A549 (cell line): ENCODE data around the gene EFEMP1. TPM values are rescaled to one million over a fixed set of nuclear protein-coding genes. Genes with fewer than 3 reads are reported as not detected.
A peak's percentile ranks its signal among the peaks of the same experiment; 100 is the strongest.

Source experiments
- ATAC-seq, 2 experiments: fragments of 200-7000 bp in 1 of 2; fragments of >200 bp in 1 of 2; cut with Nextera tagmentation in 1 of 2; cut with Tn5 transposase in 1 of 2; 3 replicates each; pipeline versions ENCODE4 v1.8.0 to v1.9.1; 2018 to 2020; ENCODE audit warnings: mild to moderate bottlenecking in 1 of 2, moderate library complexity in 1 of 2
- CTCF ChIA-PET: fragments of 300-600 bp; sonication (Branson Sonifier 250); formaldehyde crosslinking; extraction: SDS; loops from one replicate; lab custom pipeline; 2021; ENCODE audit warnings: antibody characterized with exemption, inconsistent platforms; lab: Yijun Ruan, JAX
- POLR2A ChIA-PET: fragments of 350-600 bp; formaldehyde crosslinking; extraction: SDS; loops from one replicate; lab custom pipeline; 2021; ENCODE audit warnings: antibody characterized with exemption, inconsistent platforms; lab: Yijun Ruan, JAX
- DNase-seq, 2 experiments: peaks; one replicate each; pipeline versions ENCODE4 v3.0.0 to v3.0.0-alpha.2; 2011 to 2016; ENCODE audit warnings: low read depth in 1 of 2, low spot score in 1 of 2
- FAIRE-seq: peaks from 2 replicates; lab custom pipeline; 2011; peaks lifted over from hg19 to GRCh38; lab: Jason Lieb, UNC
- H3K27ac ChIP-seq, 2 experiments: fragments of >200 bp; sonication (Bioruptor Twin); formaldehyde crosslinking; 3 replicates each; pipeline ENCODE4 v1.5.1; 2016 to 2017
- H3K4me1 ChIP-seq: fragments of >200 bp; sonication (Bioruptor Twin); formaldehyde crosslinking; 3 replicates; pipeline ENCODE4 v1.6.1; 2016
- H3K4me2 ChIP-seq: fragments of >200 bp; sonication (Bioruptor Twin); formaldehyde crosslinking; 3 replicates; pipeline ENCODE4 v1.6.1; 2016
- H3K4me3 ChIP-seq: fragments of >200 bp; sonication (Bioruptor Twin); formaldehyde crosslinking; 3 replicates; pipeline ENCODE4 v1.5.1; 2016
- H3K9me3 ChIP-seq: fragments of >200 bp; sonication (Bioruptor Twin); formaldehyde crosslinking; 3 replicates; pipeline ENCODE4 v1.6.1; 2016
- BHLHE40 ChIP-seq: IDR thresholded peaks from 2 replicates; pipeline ENCODE4 v1.6.1; 2012; ENCODE audit warnings: low read depth, low read length, inconsistent platforms
- CBX2 ChIP-seq: fragments of 200-600 bp; sonication (generic); IDR thresholded peaks from 2 replicates; pipeline ENCODE4 v1.6.1; 2016; ENCODE audit warnings: low read depth, mild to moderate bottlenecking, borderline replicate concordance
- CBX8 ChIP-seq: fragments of 200-600 bp; sonication (generic); IDR thresholded peaks from 2 replicates; pipeline ENCODE4 v1.6.1; 2016
- CEBPB ChIP-seq, 2 experiments: fragments of >200 bp in 1 of 2; sonication (Bioruptor Twin) in 1 of 2; formaldehyde crosslinking in 1 of 2; IDR thresholded peaks; 2 replicates each; pipeline ENCODE4 v1.6.1; 2012 to 2016
- CHD2 ChIP-seq: fragments of 150-350 bp; IDR thresholded peaks from 2 replicates; pipeline ENCODE4 v1.6.1; 2014; ENCODE audit warnings: low read length; ENCODE audit not compliant: partially characterized antibody
- CTCF ChIP-seq: fragments of >200 bp; sonication (Bioruptor Twin); formaldehyde crosslinking; IDR thresholded peaks from 3 replicates; pipeline ENCODE4 v1.5.1; 2016
- E2F6 ChIP-seq: IDR thresholded peaks from 2 replicates; pipeline ENCODE4 v1.6.1; 2012; ENCODE audit warnings: low read depth, borderline replicate concordance
- EP300 ChIP-seq, 2 experiments: fragments of >200 bp; sonication (Bioruptor Twin); formaldehyde crosslinking; IDR thresholded peaks; 2 replicates in 1 of 2; 3 replicates in 1 of 2; pipeline ENCODE4 v1.6.1; 2016 to 2017
- FOSL2 ChIP-seq, 2 experiments: fragments of 450-650 bp in 1 of 2; fragments of >200 bp in 1 of 2; sonication (Bioruptor Twin) in 1 of 2; formaldehyde crosslinking; IDR thresholded peaks; 2 replicates each; pipeline versions ENCODE4 v1.5.0 to v1.6.1; 2016 to 2020; ENCODE audit warnings: mild to moderate bottlenecking in 1 of 2, moderate library complexity in 1 of 2
- FOXS1 ChIP-seq: fragments of 250-450 bp; sonication (Bioruptor Pico); IDR thresholded peaks from 2 replicates; pipeline ENCODE4 v1.5.0; 2020; ENCODE audit warnings: mild to moderate bottlenecking, moderate library complexity
- GATA3 ChIP-seq: IDR thresholded peaks from 2 replicates; pipeline ENCODE4 v1.6.1; 2012; ENCODE audit warnings: borderline replicate concordance
- HEYL ChIP-seq: fragments of 250-450 bp; sonication (Bioruptor Pico); IDR thresholded peaks from 2 replicates; pipeline ENCODE4 v1.8.0; 2021; ENCODE audit warnings: mild to moderate bottlenecking, moderate library complexity
- HOXB13 ChIP-seq: fragments of 250-450 bp; sonication (Bioruptor Pico); IDR thresholded peaks from 2 replicates; pipeline ENCODE4 v1.5.0; 2020; ENCODE audit warnings: low read depth, mild to moderate bottlenecking, moderate library complexity
- HOXB5 ChIP-seq: fragments of 250-450 bp; sonication (Bioruptor Pico); IDR thresholded peaks from 2 replicates; pipeline ENCODE4 v1.5.0; 2020; ENCODE audit warnings: mild to moderate bottlenecking, moderate library complexity
- JUN ChIP-seq, 2 experiments: fragments of >200 bp; sonication (Bioruptor Twin); formaldehyde crosslinking; IDR thresholded peaks; 2 replicates in 1 of 2; 3 replicates in 1 of 2; pipeline ENCODE4 v1.6.1; 2016 to 2017
- JUNB ChIP-seq: fragments of >200 bp; sonication (Bioruptor Twin); formaldehyde crosslinking; IDR thresholded peaks from 2 replicates; pipeline ENCODE4 v1.6.1; 2016
- KDM1A ChIP-seq: fragments of 200-600 bp; sonication (generic); IDR thresholded peaks from 2 replicates; pipeline ENCODE4 v1.6.1; 2016; ENCODE audit warnings: low read depth, mild to moderate bottlenecking
- KDM5A ChIP-seq: fragments of 200-600 bp; sonication (generic); IDR thresholded peaks from 2 replicates; pipeline ENCODE4 v1.6.1; 2016; ENCODE audit warnings: antibody characterized with exemption, mild to moderate bottlenecking
- MAFK ChIP-seq: fragments of 450-650 bp; IDR thresholded peaks from 2 replicates; pipeline ENCODE4 v1.6.1; 2014; ENCODE audit not compliant: partially characterized antibody
- MYC ChIP-seq: IDR thresholded peaks from 2 replicates; pipeline ENCODE4 v1.6.1; 2012; ENCODE audit warnings: mild to moderate bottlenecking, inconsistent platforms, low read length, improper control_type of control experiment, borderline replicate concordance
- NPAS2 ChIP-seq: fragments of 250-450 bp; sonication (Bioruptor Pico); IDR thresholded peaks from 2 replicates; pipeline ENCODE4 v1.8.0; 2022; ENCODE audit warnings: mild to moderate bottlenecking, moderate library complexity, borderline replicate concordance
- PBX3 ChIP-seq: IDR thresholded peaks from 2 replicates; pipeline ENCODE4 v1.6.1; 2012
- POLR2A ChIP-seq: IDR thresholded peaks from 2 replicates; pipeline ENCODE4 v1.6.1; 2012; ENCODE audit warnings: mild to moderate bottlenecking, low read length
- POLR2AphosphoS2 ChIP-seq: conservative IDR thresholded peaks from 2 replicates; pipeline ENCODE4 v1.6.1; 2012; ENCODE audit warnings: low read length, improper control_type of control experiment, inconsistent platforms
- USF2 ChIP-seq: fragments of 450-650 bp; IDR thresholded peaks from 2 replicates; pipeline ENCODE4 v1.6.1; 2014; ENCODE audit warnings: antibody characterized with exemption
- ZSCAN20 ChIP-seq: fragments of 250-450 bp; sonication (Bioruptor Pico); IDR thresholded peaks from 2 replicates; pipeline ENCODE4 v1.8.0; 2022; ENCODE audit warnings: mild to moderate bottlenecking, moderate library complexity
- WGBS: methylation state at CpG from one replicate; pipeline ENCODE4 v1.1.6; 2017; ENCODE audit errors: missing lambda C conversion rate; 5-methylcytosine and 5-hydroxymethylcytosine counted together
- polyA plus RNA-seq, 4 experiments: library from polyadenylated mRNA; depleted of rRNA in 3 of 4; stranded (reverse); fragments of >200 nt; fragmentation: RNase III in 1 of 4; extraction: RNeasy Plus Mini Kit Qiagen cat#74134 plus additional on column Dnase treatment in 1 of 4; gene quantifications; 2 replicates in 3 of 4; 3 replicates in 1 of 4; pipeline ENCODE4 v1.2.3, GENCODE V29; 2011 to 2017
- TF ChIP-seq, protein P1 (sequence below): fragments of 250-450 bp; sonication (Bioruptor Pico); IDR thresholded peaks from 2 replicates; pipeline ENCODE4 v1.5.0; 2020; ENCODE audit warnings: low read depth, mild to moderate bottlenecking, moderate library complexity

The EFEMP1 gene
- polyA plus RNA-seq, 2 of the 4 experiments (the other 2 are of a cell fraction) = 48.5 to 59.2 TPM

DNA sequence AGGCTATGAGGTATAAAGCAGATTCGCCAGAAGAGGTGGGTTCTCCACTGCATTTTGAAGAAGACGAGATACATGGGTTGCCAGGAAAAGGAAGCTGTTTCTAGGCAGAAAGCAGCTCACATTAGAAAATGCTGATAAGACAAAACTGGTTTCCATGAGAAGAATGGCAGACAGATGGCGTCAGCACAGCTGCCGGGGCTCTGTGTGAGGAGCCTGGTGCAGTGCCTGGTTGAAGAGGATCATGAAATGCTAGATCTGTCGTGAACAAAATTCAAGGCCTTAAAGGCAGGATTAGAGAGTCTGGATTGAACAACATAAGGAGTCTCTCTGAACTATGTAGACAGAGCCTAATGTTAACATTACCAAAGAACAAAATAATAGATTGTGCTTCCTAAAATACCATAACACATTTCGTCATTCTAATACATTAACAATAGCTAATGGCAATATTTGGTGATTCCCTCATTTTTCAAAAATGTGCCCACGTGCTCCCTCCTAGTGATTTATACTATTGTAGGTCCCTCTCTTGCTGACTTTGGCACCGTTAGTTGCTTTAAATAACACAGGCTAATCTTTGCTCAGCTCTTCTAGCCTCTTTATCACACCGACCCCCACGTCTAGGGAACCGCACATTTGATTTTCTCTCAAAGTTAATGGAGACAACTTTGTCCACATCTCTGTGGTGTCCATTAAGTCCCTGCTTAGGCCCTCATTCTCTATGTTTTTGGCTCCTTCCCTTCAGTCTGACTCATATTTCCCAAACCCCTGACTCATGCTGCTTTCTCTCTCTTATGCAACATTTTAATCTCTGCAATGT is 38.2 kb downstream of the EFEMP1 start (continued):
- TF ChIP-seq HOXB13 (CRISPR knock-in tag) = peak; percentile 81; the same call in 1 of the 2 replicates
- TF ChIP-seq BHLHE40 = no peak
- TF ChIP-seq POLR2AphosphoS2 = no peak
- no peak for TF ChIP-seq KDM5A

DNA sequence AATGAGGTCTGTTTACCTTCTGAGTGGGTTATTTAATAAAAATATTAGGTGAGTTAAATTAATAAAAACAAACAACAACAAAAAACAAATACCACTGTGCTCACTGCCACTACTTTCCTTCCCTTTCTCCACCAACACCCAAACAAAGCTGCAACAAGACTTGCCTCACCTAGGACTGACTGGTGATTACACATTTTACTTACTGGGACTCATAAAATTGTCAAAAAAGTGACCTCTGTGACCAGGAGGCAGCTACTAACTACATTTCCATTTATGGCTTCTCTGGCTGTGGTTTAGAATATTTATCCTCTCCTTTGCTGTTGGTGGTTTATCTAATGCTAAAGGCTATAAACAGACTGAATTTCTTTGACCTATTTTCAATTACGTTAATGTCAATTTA is 39.8 kb downstream of the EFEMP1 start:
- TF ChIP-seq GATA3 = no peak
- TF ChIP-seq, protein P1, sequence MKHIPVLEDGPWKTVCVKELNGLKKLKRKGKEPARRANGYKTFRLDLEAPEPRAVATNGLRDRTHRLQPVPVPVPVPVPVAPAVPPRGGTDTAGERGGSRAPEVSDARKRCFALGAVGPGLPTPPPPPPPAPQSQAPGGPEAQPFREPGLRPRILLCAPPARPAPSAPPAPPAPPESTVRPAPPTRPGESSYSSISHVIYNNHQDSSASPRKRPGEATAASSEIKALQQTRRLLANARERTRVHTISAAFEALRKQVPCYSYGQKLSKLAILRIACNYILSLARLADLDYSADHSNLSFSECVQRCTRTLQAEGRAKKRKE = no peak
- TF ChIP-seq MYC = no peak
- TF ChIP-seq FOXS1 (CRISPR knock-in tag) = no peak
- no peak for TF ChIP-seq USF2
- no peak for TF ChIP-seq JUN (IDR thresholded peaks at IDR 0.05)
- no peak for TF ChIP-seq PBX3
- no peak for TF ChIP-seq ZSCAN20 (CRISPR knock-in tag)
- TF ChIP-seq POLR2A = no peak
- no peak for TF ChIP-seq EP300 (IDR thresholded peaks at IDR 0.05)
- no peak for TF ChIP-seq CBX2
- CTCF ChIA-PET = interaction anchor here (1.1 to 1.8 kb wide), 3 partner anchors 8 to 58 kb away, joined by 3 to 6 read pairs (median 4); no protein-coding TSS in a partner anchor
- DNase-seq (no peak), FAIRE-seq (no peak), ATAC-seq (no peak)
- POLR2A ChIA-PET = no interaction called here
- WGBS = 92% methylated on average over 1 of the region's 1 CpG
- H3K4me2 ChIP-seq = no peak overlapping the region
- H3K4me1 ChIP-seq = peaks cover 55% of the 10 kb centered on the region
- H3K9me3 ChIP-seq = no peaks in the 10 kb centered on the region
- peak overlapping the region; percentile 26 to 74; a peak in 3 of 6 replicates for H3K27ac ChIP-seq
- no peak overlapping the region for H3K4me3 ChIP-seq

DNA sequence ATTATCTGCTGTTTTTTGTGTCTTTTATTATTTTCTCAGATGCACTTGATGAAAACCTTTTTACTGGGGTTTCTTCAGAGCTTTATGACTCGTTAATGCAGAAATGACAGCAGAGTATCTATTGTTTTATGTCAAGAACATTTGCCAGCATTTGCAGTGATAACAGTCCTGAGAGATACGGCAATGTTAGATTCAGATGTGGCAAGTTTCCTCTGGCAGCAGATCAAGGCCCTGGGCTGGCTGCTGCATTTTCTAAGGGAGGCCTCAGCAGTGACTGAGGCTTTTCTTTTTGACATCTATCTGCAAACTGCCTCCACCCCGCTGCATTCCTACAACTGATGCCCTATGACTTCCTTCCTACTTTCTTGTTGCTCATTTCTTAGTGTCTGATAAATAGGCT is 40.2 kb downstream of the EFEMP1 start:
- ATAC-seq (no peak), FAIRE-seq (no peak)
- H3K27ac ChIP-seq = peak overlapping the region; percentile 26 to 74; a peak in 3 of 6 replicates
- CTCF ChIA-PET = interaction anchor here (1.1 kb wide), 1 partner anchor 10 kb away, joined by 6 read pairs; no protein-coding TSS in a partner anchor
- H3K4me3 ChIP-seq = no peak overlapping the region
- 0 out of 4 replicates have a peak, but pooled peaks of 1 of the 2 experiments have one; percentile 18 for TF ChIP-seq CEBPB (IDR thresholded peaks at IDR 0.05)
- no peak for TF ChIP-seq E2F6
- TF ChIP-seq, all 56 proteins: peak for 1
- 67% methylated on average over 3 of the region's 3 CpGs for WGBS
- DNase-seq = no peak
- no peaks in the 10 kb centered on the region for H3K9me3 ChIP-seq
- POLR2A ChIA-PET = no interaction called here
- H3K4me1 ChIP-seq = peaks cover 50% of the 10 kb centered on the region
- H3K4me2 ChIP-seq = no peak overlapping the region

GRCh38 chr2:55882954-55883353 is 40.6 kb downstream of the EFEMP1 start:
- WGBS = 95% methylated on average over 4 of the region's 4 CpGs
- no peak for ATAC-seq
- Histone ChIP-seq H3K9me3 (no peaks in the 10 kb centered on the region), H3K27ac (peak overlapping the region in 1 of 2 experiments; percentile 74; a peak in 2 of 6 replicates), H3K4me3 (no peak overlapping the region), H3K4me1 (peaks cover 46% of the 10 kb centered on the region), H3K4me2 (no peak overlapping the region)
- ChIA-PET CTCF (interaction anchor here (0.6 to 1.1 kb wide), 2 partner anchors 10 to 31 kb away, joined by 3 to 6 read pairs; no protein-coding TSS in a partner anchor), POLR2A (no interaction called here)
- no peak for DNase-seq
- no peak for FAIRE-seq
- TF ChIP-seq KDM1A (no peak), CBX8 (no peak), JUN (IDR thresholded peaks at IDR 0.05) (no peak), JUNB (no peak), CTCF (no peak), MAFK (no peak), HOXB5 (CRISPR knock-in tag) (no peak), NPAS2 (no peak), FOSL2 (IDR thresholded peaks at IDR 0.05) (no peak), FOSL2 (CRISPR knock-in tag; IDR thresholded peaks at IDR 0.05) (no peak), BHLHE40 (no peak), CHD2 (no peak), POLR2A (no peak), EP300 (IDR thresholded peaks at IDR 0.05) (no peak), HEYL (no peak)
